NCI-H187 treated with DMSO at 0.1 percent for 48 hours (cell line): Measurements from ENCODE around the gene LRRC3.

Source experiments
- DNase-seq: peaks from one replicate; lab custom pipeline; 2025; lab: John Stamatoyannopoulos, UW

LRRC3 gene

GRCh38 chr21:44423941-44424607 is 31.2 kb upstream of the LRRC3 start:
- no peak for DNase-seq

- no peak for DNase-seq
Measured at GRCh38 chr21:44424608-44425306, 30.6 kb upstream of the LRRC3 start.

DNA sequence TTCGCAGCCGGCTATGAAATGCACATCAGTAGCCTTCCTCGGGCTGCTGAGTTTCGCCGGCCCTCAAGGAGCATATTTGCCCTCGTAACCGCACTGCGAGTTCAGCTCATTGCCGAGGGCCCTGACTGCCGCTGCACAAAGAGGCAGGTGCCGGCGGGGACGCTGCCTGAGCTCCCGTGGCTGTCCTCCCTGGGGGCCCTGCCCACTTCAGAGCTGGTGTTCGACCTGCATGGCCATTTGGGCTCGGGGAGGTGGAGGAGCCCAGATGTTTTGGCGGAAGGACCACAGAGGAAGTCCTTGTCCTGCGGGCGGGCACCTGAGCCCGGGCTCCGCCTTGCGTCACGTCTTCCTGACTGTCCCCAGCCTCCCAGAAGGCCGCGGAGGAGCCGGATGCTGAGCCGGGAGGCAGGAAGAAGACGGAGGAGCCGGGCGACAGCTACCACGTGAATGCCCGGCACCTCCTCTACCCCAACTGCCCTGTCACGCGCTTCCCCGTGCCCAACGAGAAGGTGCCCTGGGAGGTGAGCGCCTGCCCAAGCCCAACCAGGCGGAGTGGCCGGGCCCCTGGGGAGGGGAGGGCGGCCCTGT is 29.9 kb upstream of the LRRC3 start:
- DNase-seq: no peak

DNA sequence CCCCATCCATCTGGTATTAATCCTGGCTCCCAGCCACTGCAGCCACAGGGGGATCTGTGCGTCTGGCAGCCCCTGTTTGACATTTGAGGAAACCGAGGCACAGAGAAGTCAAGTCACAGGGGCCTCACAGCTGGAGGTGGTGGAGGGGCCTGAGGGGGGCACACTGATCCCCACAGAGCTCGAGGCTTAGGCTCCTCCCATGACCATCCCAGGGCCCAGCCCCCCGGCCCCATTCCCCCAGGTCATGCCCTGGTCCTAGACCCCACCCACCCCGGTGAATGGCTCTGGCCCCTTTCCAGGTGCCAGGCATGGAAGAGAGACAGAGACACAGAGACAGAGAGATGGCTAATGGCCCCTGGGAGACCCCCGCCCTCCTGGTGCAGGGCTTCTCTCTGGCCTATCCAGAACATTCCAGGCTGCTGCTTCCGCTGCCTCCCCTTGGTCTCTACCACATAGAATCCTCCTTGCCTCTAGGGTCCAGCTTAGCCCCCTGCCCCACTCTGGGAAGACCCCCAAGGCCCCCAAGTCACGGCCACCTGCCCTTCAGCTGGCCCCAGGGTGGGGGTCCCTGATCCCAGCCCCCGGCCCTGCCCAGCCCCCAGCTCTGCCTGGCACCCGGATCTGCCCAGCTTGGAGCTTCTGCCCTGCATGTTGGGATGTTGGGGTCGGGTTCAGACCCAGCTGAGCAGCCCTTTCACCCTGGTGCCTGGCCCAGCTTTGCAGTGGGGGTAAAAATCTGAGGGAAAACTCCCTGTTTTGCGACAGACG is 29.2 kb upstream of the LRRC3 start:
- DNase-seq: no peak

- DNase-seq: no peak
Measured at GRCh38 chr21:44426663-44427191, 28.6 kb upstream of the LRRC3 start.

DNA sequence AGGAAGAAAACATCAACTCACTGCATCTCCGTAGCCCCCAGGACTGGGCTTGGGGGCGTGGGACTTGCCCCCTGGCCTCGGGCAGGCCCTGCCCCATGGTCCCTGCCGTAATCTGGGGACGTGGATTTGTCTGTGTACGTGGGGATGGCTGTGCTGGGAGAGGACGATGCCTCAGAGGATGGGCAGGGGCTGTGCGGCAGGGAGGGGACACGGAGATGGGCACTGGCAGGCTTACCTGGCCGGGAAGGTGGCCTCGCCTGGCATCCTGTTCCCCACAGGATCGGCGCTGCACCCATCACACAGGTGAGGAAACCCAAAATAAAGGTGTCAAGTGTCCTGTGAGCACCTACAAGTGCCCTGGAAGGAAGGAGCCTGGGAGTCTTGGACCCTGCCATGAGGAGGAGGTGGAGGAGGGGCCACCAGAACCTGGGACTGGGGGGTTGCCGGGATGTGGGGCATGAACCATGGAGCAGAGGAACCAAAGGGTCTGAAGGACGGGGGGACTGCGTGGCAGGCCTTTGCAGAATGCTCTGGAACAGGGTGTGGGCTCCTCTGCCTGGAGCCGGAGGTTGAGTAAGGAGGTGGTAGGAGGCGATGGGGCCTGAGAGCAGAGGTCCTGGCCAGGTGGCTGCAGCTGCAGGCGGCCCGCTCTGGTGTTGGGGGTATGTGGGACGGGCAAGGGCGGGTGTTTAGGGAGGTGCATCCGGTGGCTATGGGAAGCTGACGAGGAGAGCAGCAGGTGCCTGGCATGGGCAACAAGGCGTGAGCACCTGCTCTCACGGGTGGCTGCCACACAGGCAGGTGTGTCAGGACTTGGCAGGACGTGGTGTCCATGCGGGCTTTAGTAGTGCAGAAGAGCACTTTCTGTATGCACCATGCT is 27.8 kb upstream of the LRRC3 start:
- DNase-seq: no peak

DNA sequence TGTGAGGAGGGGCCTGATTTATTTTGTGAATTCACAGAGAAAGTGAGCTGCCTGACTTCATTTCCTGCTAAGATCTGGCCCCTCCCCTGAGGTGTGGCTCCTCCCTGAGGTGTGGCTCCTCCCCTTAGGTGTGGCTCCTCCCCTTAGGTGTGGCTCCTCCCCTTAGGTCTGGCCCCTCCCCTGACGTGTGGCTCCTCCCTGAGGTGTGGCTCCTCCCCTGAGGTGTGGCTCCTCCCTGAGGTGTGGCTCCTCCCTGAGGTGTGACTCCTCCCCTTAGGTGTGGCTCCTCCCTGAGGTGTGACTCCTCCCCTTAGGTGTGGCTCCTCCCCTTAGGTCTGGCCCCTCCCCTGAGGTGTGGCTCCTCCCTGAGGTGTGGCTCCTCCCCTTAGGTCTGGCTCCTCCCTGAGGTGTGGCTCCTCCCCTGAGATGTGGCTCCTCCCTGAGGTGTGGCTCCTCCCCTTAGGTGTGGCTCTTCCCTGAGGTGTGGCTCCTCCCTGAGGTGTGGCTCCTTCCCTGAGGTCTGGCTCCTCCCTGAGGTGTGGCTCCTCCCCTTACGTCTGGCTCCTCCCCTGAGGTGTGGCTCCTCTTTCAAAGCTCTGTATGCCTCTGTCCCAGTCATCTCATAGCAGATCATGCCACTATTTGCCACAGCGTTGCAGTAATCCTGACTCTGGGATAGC is 26.9 kb upstream of the LRRC3 start:
- DNase-seq: no peak

- no peak for DNase-seq
Measured at GRCh38 chr21:44429894-44430293, 25.4 kb upstream of the LRRC3 start.

DNA sequence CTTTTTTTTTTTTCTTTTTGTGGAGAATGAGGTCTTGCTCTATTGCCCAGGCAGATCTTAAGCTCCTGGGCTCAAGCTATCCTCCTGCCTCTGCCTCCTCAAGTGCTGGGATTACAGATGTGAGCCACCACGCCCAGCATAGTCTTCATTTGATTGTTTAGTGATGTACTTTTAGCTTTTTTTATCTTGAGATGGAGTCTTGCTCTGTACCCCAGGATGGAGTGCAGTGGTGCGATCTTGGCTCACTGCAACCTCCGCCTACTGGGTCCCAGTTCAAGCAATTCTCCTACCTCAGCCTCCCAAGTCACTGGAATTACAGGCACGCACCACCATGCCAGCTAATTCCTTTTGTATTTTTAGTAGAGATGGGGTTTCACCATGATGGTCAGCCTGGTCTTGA is 24.0 kb upstream of the LRRC3 start:
- DNase-seq: no peak

- DNase-seq: no peak
Measured at GRCh38 chr21:44432841-44433790, 22.2 kb upstream of the LRRC3 start.

- DNase-seq: no peak
Measured at GRCh38 chr21:44433791-44434567, 21.3 kb upstream of the LRRC3 start.

GRCh38 chr21:44434568-44434925 is 20.8 kb upstream of the LRRC3 start:
- no peak for DNase-seq

- no peak for DNase-seq
Measured at GRCh38 chr21:44434936-44435635, 20.2 kb upstream of the LRRC3 start.

DNA sequence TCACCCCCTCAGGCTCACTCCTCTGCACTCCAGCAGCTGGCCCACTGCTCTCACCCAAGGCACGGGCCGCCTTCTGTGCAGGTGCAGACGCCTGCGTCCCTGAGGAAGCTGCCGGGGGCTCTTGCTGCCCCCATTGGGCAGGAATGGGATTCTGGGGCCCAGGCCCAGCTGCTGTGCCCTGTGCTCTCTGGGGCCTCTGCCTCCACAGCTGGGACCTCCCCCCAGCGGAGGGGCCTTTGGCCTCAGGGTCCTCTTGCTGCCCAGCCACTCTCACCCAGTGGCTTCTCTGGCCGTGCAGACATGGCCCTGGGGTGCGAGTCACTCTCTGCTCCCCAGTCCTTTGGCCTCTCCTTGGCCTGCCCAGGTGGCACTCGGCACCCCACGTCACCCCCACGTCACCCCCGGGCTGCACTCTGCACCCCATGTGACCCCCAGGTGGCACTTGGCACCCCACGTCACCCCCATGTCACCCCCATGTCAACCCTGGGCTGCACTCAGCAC is 19.1 kb upstream of the LRRC3 start:
- no peak for DNase-seq

- no peak for DNase-seq
Measured at GRCh38 chr21:44436958-44437357, 18.4 kb upstream of the LRRC3 start.

DNA sequence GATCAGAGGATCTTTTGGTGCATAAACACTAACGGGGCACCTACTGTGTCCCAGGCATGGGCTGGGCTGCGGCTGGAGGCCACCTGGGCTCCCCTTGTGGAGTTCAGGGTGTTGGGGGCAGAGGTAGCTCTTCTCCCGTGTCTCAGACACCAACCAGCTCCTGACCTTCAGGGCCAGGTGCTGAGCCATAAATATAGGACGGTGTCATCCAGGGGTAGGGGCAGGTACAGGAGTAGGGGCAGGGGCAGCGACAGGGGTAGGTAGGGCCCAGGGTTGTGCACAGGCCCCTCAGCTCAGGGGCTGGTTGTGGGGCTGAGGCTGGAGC is 18.0 kb upstream of the LRRC3 start:
- no peak for DNase-seq

GRCh38 chr21:44437696-44438431 is 17.4 kb upstream of the LRRC3 start:
- DNase-seq: no peak
